Uterus (tissue), 4 donors: Measurements from ENCODE around the gene NEK10. TPM values are rescaled to one million over a fixed set of nuclear protein-coding genes. Genes with fewer than 3 reads are reported as not detected.

Source experiments
- DNase-seq, 2 donors: peaks; one replicate each; pipeline ENCODE4 v3.0.0-alpha.2; 2019 to 2020
- H3K27ac ChIP-seq, 2 donors: fragments of 200-600 bp; sonication (generic); 1 replicate in 1 of 2; 2 replicates in 1 of 2; pipeline ENCODE4 v1.5.1; 2016 to 2018
- H3K27me3 ChIP-seq, 2 donors: fragments of 200-600 bp; sonication (generic); one replicate each; pipeline ENCODE4 v1.5.1; 2018 to 2019; ENCODE audit warnings: control low read depth in 1 of 2
- H3K36me3 ChIP-seq, 2 donors: fragments of 200-600 bp; sonication (generic); one replicate each; pipeline ENCODE4 v1.5.1; 2019; ENCODE audit warnings: control low read depth in 1 of 2
- H3K4me1 ChIP-seq, 2 donors: fragments of 200-600 bp; sonication (generic); one replicate each; pipeline ENCODE4 v1.5.1; 2018 to 2019; ENCODE audit warnings: control low read depth in 1 of 2
- H3K4me3 ChIP-seq, 2 donors: fragments of 200-600 bp; sonication (generic); 1 replicate in 1 of 2; 2 replicates in 1 of 2; pipeline ENCODE4 v1.5.1; 2018 to 2019; ENCODE audit warnings: mild to moderate bottlenecking in 1 of 2
- H3K9me3 ChIP-seq, 2 donors: fragments of 200-600 bp; sonication (generic); one replicate each; pipeline ENCODE4 v1.5.1; 2019; ENCODE audit warnings: control low read depth in 1 of 2
- POLR2A ChIP-seq, 2 donors: fragments of 450-650 bp; IDR thresholded peaks; one replicate each; pipeline ENCODE4 v1.6.1; 2016; ENCODE audit warnings: antibody characterized with exemption in 2 of 2, mild to moderate bottlenecking in 1 of 2, moderate library complexity in 1 of 2
- intact Hi-C: fragments of 100-400 bp; cut with DNase I; formaldehyde crosslinking; loops from one replicate; pipeline ENCODE4 v1.15.1; 2023; ENCODE audit warnings: low total_unique reads
- small RNA-seq: library from RNA; depleted of rRNA; stranded (forward); fragments of <200 nt; gene quantifications from one replicate; pipeline ENCODE3, GENCODE V24; 2016
- total RNA-seq, 4 donors: library from RNA; depleted of rRNA in 3 of 4; stranded (reverse); fragments of >200 nt in 3 of 4; gene quantifications; one replicate each; pipeline versions ENCODE4 v1.1.0 to v1.2.4, GENCODE V29; 2014 to 2023
- TF ChIP-seq, protein P1 (sequence below), 4 experiments: fragments of 200-600 bp in 2 of 4; fragments of 450-650 bp in 2 of 4; sonication (generic) in 2 of 4; IDR thresholded peaks; one replicate each; pipeline ENCODE4 v1.5.1; 2016 to 2019; ENCODE audit warnings: antibody characterized with exemption in 4 of 4, mild to moderate bottlenecking in 2 of 4, moderate library complexity in 1 of 4
- donor health status: DM: yes; HTN: yes; CAD: no.

Gene NEK10
- total RNA-seq, 4 donors from 2014 or later: under 0.01 to 8.3 (median 0.83) TPM

DNA sequence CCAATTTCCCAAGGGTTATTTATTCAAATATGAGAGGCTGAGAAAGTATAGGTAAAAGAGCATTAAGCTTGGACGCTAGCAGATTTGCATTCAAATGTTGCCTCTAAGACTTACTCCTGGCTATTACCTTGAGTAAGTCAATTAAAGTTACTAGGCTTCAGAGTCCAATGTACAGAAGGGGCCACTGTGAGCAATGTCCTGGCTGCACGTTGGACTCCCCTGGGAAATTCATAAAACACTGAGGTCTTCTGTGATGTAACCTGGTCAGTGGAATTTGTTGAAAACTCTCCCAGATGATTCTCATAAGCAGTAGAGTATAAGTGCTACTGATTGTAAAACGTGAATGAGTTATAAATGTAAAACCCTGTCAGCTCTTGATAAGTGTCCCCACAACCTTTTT lies 295.3 kb downstream of the NEK10 start:
- Histone ChIP-seq H3K4me1 (no peaks in the 10 kb centered on the region), H3K36me3 (no peaks in the 10 kb centered on the region), H3K9me3 (no peaks in the 10 kb centered on the region), H3K27me3 (no peaks in the 10 kb centered on the region), H3K4me3 (no peak overlapping the region), H3K27ac (no peak overlapping the region)
- TF ChIP-seq, protein P1, sequence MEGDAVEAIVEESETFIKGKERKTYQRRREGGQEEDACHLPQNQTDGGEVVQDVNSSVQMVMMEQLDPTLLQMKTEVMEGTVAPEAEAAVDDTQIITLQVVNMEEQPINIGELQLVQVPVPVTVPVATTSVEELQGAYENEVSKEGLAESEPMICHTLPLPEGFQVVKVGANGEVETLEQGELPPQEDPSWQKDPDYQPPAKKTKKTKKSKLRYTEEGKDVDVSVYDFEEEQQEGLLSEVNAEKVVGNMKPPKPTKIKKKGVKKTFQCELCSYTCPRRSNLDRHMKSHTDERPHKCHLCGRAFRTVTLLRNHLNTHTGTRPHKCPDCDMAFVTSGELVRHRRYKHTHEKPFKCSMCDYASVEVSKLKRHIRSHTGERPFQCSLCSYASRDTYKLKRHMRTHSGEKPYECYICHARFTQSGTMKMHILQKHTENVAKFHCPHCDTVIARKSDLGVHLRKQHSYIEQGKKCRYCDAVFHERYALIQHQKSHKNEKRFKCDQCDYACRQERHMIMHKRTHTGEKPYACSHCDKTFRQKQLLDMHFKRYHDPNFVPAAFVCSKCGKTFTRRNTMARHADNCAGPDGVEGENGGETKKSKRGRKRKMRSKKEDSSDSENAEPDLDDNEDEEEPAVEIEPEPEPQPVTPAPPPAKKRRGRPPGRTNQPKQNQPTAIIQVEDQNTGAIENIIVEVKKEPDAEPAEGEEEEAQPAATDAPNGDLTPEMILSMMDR (IDR thresholded peaks at IDR 0.05): no peak
- no peak for TF ChIP-seq POLR2A (IDR thresholded peaks at IDR 0.05)
- intact Hi-C loops: no loop called here
- DNase-seq: no peak

DNA sequence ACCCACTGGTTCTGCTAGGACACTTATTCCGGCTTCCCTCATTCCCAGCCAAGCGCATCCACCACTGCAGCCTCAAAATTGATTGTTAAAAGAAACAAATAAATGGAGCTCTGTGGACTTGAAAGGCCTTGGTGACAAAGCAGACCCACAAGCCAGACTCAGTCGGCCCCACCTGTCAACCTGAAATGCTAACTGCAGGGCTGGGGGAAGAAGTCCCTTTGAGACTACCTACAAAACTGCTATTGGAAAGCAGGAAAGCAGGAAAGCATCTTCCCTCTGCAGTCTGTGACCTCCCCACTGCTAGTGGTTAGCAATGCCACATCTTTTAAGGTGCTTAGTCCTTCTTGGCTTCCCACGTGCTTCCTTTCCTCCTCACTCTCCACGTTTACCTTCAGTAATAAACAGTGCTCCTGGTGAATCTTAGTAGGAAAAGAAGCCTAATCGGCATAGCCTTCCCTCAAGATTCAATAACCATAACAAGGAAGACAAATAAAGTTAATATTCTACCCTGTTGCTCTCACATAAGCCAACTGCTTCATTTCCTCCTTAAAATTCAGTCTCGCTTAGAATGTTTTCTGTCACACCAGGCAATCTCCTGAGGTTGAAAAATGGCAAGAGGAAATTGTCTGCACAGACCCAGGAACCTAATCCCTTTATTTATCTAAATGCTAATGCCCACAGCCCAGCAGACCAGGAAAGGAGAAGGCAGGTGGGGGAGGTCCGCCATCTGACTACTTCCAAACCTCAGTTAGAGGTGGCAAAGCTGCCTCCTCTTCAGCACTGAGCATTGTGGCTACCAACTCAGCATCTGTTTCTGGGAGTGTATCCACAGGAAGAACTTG lies 296.2 kb downstream of the NEK10 start:
- Histone ChIP-seq H3K4me3 (no peak overlapping the region), H3K36me3 (no peaks in the 10 kb centered on the region), H3K27ac (no peak overlapping the region), H3K9me3 (no peaks in the 10 kb centered on the region), H3K4me1 (no peaks in the 10 kb centered on the region), H3K27me3 (no peaks in the 10 kb centered on the region)
- no peak for TF ChIP-seq POLR2A (IDR thresholded peaks at IDR 0.05)
- TF ChIP-seq, protein P1 (IDR thresholded peaks at IDR 0.05): no peak
- no peak for DNase-seq
- intact Hi-C loops: no loop called here

DNA sequence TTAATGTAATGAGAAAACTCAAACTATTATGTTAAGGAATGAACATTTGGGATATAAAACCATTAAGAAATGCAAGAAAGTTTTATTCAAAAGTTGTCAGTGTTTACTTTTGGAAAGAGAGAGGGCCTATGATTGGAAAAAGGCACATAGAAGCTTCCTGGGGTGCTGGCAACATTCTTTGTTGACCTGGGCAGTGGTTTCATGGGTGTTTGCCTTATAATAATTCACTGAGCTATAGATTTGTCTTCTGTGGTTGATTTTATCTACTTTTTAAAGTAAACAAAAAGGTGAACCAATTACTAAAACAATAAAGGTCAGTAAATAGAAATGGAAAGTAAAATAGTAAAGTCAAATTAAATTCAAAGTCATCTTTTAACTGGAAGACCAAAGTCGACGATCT lies 308.8 kb downstream of the NEK10 start:
- H3K4me3 ChIP-seq: no peak overlapping the region
- no peak for DNase-seq
- intact Hi-C loops: no loop called here
- no peaks in the 10 kb centered on the region for H3K27me3 ChIP-seq
- no peaks in the 10 kb centered on the region for H3K36me3 ChIP-seq
- no peaks in the 10 kb centered on the region for H3K9me3 ChIP-seq
- H3K27ac ChIP-seq: no peak overlapping the region
- H3K4me1 ChIP-seq: no peaks in the 10 kb centered on the region
- TF ChIP-seq POLR2A (IDR thresholded peaks at IDR 0.05): no peak
- TF ChIP-seq, protein P1 (IDR thresholded peaks at IDR 0.05): no peak

Small RNAs within 50 kb of the gene (small RNA-seq; reads per million reads assigned to genes)
- not detected for gene MINOS1P3
- gene RNU6-342P: not detected

Other genes with a start within 250 kb of the NEK10 start
- 10 to 100 TPM; 20.0 to 83.5 (median 37.2) TPM for gene SLC4A7, start 115.0 kb upstream of the NEK10 start, total RNA-seq